HL-60/S4 (cell line): Measurements from ENCODE around the gene FMN1.

Experiments used
- in situ Hi-C: fragments of 300-500 bp; cut with MboI; formaldehyde crosslinking; loops from 2 replicates; pipeline ENCODE4 v1.14.3; 2022; ENCODE audit warnings: low sequenced_read_pairs

FMN1 gene

DNA sequence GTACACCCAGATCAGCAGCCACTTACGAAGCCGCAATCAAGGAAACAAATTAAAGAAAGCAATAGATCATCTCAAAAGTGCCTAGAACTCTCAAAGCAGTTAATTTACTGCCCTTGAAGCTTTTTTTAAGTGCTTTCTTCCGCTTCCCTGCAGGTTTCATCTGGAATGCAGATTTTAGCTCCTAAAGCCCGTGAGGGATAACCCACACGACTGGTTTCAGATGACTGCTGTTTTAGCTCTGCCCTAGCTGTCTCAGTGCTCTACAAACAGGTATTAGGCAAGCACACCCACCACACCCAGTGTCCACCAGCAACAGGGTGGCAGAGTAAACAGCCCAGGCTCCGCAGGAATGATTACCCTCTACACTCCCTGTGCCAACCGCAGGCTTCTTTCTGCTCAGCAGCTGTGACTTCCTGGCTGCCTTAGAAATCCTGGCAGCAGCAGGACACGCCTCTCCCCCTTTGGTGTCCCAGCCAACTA, 126.0 kb downstream of the FMN1 start:
- in situ Hi-C loops = no loop called here

DNA sequence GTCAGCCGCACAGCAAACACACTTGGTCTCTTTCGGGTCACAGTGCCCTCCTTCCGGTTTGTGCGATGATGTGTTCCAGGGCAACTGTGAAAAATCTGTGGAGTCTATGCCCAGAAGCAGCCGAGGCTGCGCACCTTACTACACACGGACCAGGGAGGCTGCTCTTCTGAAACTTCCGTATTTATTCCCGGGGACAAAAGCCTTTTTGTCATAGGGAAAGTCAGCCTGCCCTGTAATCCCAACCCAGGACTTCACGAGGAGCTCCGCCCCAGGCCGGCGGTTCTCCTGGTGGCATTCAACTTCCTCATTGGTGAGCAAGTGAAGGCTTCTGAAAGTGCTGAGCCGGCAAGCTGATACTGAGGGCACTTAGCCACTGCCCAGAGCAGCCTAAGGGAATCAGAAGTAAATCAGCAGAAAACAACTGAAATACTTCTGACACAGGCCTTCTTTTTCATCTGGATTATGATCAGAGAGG, 126.5 kb downstream of the FMN1 start:
- in situ Hi-C loops = no loop called here

DNA sequence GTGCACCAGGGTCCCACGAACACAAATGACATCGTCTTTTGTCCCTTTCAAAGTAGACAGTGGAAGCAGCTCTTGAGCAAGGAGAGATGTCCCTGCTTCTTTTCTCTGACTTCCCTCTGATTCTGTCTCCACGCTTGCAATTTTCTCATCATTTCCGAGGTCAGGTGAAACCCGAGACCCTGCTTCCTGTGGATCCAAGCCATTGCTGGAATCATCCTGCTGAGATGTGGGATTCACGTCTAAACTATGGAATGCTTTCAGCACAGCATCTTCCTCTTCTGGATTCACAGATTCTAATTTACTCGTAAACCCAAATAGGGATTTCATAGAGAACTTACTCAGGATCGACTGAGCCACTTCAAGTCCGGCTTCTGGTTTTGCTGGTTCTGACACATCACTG, 127.1 kb downstream of the FMN1 start:
- in situ Hi-C loops = no loop called here

DNA sequence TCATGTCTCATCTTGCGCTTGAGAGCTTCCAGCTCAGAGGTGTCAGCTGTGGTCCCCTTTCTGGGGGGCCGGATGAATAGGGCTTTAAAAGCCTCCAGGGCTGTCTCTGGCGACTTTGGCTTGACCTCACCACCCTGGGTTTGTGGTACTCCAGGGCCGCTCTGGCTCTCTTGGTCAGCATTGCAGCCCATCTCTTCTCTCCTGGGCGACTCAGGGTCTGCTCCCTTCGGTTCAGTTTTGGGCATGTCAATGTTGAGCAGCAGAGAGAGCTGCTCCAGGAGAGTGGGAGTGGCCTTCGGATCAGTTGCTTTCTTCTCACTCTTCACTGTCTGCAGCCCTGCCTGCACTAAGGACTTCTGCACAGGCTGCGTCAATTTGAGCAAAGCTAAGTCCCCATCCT, 127.9 kb downstream of the FMN1 start:
- in situ Hi-C loops = no loop called here

DNA sequence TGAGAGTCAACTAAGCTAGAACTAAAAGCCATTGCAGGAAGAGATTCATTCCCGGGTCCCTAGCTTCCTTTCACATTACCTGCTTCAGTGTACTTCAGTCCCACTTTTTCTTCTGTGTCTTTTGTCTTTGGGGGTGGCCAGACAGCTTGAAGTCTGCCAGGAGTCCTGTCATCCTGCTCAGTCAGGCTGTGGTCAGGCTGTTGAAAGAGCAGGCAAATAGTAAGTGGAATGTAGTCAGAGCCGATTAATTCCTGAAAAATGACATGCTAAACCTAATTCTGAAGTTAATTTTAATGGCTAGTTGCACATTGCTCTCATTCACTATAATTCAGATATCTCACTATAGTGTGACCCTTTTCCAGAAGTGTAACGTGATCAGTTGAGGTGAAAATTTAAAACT, 129.6 kb downstream of the FMN1 start:
- in situ Hi-C loops = no loop called here

DNA sequence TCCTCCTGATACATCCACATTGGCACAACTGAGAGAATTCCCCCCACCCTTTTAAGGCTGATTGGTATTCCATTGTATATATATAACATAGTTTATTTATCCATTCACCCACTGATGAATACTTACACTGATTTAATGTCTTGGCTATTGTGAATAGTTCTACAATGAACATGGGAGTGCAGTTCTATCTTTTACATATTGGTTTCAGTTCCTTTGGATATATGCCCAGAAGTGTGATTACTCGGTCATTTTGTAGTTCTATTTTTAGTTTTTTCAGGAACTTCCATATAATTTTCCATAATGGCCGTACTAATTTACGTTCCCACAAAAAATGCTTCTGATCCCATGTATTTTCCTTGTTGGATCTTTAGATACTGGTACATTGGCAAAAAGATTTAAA, 135.3 kb downstream of the FMN1 start:
- in situ Hi-C loops = no loop called here

DNA sequence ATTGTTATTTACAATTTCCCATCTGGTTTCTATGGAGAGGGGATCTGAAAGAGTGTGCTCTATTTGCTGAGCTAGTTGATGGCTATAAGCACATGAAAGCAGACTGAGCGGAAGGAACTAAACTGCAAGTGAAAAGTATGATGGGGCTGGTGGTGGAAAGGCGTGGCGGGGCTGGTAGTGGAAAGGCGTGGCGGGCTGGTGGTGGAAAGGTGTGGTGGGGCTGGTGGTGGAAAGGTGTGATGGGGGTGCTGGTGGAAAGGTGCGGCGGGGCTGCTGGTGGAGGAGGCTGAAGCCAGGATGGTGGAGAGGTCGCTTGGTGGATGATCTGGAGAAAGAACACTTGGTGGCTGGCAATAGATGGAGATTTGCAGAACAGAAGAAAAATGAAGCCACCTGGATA, 136.7 kb downstream of the FMN1 start:
- in situ Hi-C loops = no loop called here

DNA sequence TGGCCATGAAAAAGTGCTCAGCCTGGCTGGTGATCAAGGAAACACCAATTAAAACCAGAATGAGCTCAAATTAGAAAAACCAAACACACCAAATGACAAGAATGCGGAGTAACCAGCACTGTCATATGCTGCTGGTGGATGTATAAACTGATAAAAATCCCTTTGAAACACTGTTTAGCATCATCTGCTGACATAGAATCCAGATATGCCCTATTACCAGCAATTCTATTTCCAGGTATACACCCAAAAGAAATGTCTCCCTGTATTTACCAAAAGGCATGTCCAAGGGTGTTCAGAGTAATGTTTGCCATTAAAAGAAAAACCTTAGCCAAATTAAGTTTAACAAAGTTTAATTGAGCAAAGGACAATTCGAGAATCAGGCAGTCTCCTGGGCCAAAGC, 138.6 kb downstream of the FMN1 start:
- in situ Hi-C loops = no loop called here

DNA sequence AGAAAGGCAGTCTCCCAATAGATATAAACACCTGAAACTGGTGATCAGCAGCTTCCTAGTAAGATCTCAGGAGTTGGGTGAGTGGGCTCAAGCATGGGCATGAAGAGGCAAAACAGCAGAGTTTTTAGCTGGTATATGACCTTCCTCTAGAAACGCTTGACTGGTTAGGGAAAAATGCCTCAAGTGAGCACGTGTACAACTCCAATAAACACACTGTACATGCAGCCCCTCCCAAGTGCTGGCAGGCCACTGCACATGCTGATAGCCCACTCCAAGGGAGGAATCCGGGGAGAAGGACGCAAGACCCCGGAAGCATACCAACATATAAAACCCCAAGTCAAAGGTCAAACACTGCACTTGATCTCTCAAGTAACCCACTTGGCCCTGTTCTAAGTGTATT, 143.0 kb downstream of the FMN1 start:
- in situ Hi-C loops = no loop called here

DNA sequence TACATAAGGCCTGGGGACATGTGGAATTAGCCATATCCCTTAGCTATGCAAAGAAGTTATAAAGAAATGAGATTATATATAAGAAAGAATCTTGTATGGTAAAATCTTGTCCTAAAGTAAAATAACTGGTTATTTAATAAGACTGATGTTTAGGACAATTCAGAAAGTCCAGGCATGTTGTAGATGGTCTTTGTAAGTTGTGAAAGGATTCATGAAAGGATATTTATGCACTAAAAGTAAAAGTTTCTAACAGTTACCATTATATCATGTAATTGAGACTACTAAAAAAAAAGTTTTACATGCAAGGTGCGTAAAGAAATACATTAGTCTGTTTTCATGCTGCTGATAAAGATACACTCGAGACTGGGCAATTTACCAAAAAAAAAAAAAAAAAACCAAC, 146.3 kb downstream of the FMN1 start:
- in situ Hi-C loops = no loop called here

DNA sequence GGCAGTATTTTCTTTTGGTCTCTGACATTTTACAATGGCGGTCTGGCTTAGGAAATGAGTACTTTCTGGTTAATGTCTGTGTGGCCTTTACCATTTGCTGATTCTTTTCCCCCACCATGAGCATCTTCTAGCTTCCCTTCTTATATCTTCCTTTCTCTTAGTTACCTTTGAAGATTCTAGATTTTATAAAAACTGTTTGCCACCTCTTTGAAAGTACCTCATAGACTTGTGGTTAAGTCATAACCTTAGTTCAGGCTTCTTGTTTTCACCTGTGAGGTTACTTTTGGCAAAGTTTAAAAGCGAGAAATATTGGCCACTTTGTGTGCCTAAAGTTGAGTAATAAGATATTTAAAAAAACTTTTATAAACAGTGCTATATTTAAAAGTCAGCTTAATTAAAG, 147.4 kb downstream of the FMN1 start:
- in situ Hi-C loops = no loop called here

DNA sequence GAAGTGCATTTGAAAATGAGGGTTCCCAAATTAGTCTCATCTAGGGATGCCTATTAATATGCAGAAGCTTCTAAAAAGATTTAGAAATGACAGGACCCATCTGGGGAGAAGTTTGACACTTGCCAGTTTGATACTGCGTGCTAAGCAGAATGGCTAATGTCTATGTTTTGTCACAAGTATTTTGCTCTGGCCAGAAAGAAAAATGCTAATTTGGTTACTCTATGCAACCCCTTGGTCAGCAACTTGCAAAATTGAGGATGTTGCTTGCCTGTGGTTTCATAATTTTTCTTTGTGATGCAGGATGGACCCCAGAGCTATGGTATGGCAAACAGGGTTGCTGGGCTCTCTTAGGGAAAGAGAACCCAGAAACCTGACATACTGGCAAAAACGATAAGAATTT, 148.2 kb downstream of the FMN1 start:
- in situ Hi-C loops = no loop called here

DNA sequence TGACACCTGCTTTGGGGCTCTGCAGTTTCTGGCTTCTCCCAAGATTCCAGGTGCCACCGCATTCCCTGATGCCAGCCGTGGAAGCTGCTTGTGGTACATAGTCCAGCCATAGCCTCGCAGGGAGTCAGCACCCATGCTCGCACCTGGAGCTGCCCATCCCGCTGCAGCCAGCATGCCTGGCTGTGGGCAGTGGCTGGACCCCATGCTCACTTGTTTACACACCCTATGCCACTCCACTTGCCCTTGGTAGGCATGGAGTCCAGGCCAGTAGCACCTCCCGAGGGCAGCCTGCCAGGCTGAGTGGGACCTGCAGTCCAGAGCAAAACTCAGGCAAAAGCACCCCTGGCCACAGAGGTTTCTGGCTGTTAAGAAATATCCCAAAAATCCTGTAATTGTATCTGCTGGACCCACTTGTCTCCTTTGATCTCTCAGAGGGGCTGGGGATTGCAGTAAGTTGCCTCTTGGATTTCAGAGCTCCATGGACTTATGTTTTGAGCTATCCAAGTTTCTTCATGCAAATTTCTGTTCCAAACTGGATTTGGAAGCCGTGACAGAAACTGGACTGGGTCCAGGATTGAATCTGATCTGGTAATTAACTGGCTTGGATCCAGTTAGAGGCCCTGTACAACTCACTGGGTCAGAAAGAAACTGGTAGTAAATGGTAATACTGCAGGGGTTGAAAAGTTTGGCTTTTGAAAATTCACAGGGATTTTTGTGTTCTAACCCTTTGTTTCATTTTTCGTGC, 149.3 kb downstream of the FMN1 start:
- in situ Hi-C loops = no loop called here

DNA sequence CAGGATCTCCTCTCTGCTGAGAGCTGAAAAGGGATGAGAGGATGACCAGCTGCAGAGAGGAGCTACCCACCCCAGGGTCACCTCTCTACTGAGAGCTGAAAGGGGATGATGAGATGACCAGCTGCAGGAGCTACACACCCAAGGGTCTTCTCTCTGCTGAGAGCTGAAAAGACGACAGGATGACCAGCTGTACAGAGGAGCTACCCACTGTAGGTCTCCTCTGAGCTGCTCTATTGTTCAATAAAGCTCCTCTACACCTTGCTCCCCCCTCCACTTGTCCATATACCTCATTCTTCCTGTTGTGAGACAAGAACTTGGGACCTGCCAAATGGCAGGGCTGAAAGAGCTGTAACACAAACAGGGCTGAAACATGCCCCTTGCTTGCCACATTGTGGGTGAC, 149.9 kb downstream of the FMN1 start:
- in situ Hi-C loops = no loop called here

DNA sequence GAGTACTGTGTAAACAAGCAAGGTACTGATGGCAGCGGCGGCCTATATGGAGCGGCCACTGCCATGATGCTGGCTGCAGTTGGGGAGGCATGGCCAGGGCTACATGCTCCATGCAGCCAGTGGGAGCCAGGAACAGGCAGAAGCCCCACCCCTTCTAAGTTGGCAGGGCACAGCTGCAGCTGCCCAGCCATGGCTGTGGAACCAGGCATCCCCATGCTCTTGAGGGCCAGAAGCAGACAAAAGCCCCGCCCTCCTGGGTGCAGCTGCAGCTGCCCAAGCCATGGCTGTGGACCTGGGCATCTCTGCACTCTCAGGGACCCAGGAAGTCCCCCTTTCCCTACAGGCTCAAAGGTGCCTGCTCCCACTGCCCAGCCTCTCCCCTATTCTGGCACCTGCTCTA, 150.9 kb downstream of the FMN1 start:
- in situ Hi-C loops = no loop called here

DNA sequence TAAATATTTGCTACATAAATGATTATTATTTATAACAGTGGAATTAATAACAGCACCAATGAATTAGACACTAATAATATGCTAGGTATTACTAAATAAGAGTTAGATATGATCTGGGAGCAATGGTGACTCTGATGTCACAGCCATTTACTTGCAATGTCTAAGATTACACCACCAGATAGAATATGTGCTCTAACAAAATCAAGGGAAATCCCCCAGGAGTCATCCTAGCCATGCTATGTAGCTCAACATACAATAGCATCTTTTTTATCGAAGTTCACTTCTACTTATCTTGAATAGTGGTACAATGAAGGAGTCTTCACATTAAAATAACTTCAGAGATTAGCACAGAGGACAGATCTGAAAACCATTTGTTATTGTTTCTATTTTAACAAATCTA, 154.0 kb downstream of the FMN1 start:
- in situ Hi-C loops = no loop called here

DNA sequence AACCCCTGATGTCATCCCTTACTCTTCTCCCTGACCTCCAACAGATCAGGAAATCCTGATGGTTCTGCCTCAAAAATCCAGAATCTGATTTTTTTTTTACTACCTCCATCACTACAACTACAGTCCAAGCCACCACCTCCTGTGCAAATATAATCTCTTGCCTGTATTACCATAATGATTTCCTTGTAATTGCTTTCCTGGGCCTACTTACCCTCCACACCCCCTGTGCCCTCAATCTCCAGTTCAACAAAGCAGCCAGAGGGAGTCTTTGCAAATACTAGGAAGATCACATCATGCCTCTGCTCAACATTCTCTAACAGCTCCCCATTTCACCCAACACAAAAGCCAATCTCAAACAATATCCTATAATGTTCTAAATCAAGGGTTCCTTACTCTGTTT, 159.9 kb downstream of the FMN1 start:
- in situ Hi-C loops = no loop called here

DNA sequence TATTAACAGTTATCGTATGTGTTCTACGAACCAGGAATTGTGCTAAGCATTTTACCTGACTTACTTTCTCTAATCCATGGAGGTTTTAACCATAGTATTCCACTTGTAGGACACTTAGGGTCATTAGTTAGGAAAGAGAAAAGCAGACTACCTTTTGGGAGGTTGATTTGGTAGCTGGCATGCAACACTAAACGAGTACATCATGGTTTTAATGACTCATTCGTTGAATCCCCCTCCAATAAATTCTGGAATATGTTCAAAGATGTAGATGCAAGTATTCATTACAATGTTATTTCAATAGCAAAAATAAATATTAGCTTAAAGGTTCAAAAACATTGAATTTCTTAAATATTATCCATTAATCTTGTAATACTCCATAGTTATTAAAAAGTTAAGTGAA, 162.5 kb downstream of the FMN1 start:
- in situ Hi-C loops = no loop called here

DNA sequence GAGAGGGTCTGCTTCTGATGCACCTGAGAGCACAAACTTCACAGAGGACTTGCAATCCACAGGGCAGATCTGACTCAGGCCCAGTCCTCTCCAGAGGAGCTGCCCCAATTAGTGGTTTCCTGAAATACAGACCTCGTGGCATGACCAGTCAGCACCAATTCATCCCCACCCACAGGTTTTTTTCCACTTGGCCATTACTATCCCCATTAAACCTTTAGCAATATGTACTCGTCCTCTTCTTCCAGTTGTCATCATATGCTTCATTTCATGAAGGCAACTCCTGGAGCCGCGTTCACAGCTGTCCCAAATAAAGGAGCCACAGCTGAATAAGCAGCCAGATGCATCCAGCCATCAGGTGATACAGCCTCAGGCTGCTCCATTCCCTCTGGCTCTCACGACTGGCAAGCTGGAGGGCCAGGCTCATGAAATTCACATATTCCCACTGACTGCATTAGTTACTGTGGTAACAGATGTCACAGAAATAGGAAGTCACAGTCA, 163.1 kb downstream of the FMN1 start:
- in situ Hi-C loops = no loop called here

DNA sequence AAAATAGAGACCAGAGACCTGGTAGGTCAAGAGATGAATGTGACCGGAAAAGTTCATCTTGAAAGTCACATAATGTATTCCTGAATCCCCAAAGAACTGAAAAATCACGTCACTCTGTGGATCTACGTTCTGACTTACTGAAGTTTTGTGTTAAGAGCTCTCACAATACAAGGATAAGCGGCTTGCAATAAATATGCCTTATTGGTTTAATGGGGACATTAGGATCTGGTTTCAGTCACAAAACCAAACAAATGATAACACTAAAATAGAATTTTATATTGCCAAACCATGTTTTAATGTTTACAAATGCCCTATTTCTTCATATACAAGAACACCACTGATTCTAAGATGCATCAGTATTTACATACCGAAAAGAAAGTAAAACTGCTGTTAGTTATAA, 164.2 kb downstream of the FMN1 start:
- in situ Hi-C loops = no loop called here

DNA sequence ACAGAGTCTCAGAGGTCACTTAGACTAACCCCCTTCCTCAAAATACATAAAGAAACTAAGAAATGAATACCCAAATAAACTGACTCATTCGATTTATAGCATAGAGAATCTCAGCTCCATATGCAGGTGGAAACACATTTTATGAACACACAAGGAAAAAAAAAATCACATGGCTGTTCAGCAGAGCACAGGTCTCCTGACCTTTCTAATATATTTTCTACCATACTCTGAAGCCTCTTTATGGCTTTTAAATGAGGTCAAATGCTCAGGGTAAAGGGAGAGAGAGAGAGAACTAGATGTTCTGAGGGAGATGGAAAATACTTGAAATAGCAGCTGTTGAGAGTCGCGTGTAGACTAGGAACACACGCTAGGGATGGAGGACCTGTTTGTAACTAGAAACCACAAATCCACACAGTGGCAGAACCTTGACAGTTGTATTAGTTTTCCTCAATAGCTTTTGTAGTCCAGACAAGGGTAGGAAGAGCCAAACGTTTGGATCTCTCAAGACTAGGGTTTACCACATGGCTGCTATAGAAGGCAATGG, 165.3 kb downstream of the FMN1 start:
- in situ Hi-C loops = no loop called here

DNA sequence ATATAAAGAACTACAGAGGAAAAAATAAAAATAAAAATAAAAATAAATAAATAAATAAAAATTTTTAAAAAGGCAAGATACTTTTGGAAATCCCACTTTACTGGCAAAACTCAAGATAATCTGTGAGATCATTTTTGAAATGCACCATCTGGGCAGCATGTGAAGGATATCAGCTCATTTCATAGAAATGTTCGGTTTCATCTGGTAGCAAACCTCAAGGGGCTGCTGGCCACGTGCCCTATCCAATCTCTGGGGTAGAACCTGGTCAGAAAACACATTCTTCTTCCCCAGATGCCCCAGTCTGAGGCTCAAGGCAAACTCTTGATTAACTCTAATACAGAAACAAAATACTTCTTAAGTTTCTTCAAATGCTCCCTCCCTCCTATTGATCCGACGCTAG, 166.0 kb downstream of the FMN1 start:
- in situ Hi-C loops = no loop called here
